HG02943 (cell line): ENCODE data around the gene PRUNE2.
"Not testable (repeated sequence)": the region's sequence is repeated elsewhere in the genome, so short reads cannot be mapped to it uniquely, and the experiment has no call there.

Experiments
- ATAC-seq: cut with Tn5 transposase; IDR thresholded peaks from one replicate; pipeline ENCODE4 v1.9.1; 2021; ENCODE audit warnings: mild to moderate bottlenecking, low read depth, moderate library complexity; ENCODE audit not compliant: unreplicated experiment

The PRUNE2 gene

DNA sequence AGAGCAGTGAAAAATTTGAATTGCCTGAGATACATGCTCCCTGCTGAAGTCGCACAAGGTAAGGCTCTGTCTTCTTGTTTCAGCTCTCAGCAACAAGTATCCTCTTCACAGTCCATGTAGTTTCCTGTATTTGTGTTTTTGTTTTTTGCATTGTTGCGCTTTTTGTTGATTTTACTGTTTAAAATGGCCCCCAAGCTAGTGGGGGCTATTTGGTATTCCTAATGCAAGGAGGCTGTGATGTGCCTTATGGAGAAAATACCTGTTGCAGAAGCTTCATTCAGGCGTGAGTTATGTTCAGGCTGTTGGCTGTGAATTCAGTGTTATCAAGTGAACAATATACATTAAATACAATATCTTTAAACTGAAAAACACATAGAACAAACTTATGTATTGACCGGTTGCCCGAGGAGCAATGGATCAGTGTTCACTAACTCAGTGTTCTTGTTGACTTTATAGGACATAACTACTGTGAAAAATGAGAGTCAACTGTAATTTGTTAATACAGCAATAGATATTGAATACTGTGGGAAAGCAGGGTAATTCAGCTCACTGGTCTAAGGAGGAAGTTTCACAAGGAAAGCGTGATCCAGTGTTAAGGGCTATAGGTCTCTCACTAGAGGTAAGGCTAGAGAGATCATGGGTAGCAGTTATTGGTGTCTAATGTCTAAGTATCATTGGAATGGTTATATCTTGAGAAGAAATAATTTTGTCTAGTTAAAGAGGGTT lies 296.5 kb downstream of the PRUNE2 start:
- no peak for ATAC-seq

DNA sequence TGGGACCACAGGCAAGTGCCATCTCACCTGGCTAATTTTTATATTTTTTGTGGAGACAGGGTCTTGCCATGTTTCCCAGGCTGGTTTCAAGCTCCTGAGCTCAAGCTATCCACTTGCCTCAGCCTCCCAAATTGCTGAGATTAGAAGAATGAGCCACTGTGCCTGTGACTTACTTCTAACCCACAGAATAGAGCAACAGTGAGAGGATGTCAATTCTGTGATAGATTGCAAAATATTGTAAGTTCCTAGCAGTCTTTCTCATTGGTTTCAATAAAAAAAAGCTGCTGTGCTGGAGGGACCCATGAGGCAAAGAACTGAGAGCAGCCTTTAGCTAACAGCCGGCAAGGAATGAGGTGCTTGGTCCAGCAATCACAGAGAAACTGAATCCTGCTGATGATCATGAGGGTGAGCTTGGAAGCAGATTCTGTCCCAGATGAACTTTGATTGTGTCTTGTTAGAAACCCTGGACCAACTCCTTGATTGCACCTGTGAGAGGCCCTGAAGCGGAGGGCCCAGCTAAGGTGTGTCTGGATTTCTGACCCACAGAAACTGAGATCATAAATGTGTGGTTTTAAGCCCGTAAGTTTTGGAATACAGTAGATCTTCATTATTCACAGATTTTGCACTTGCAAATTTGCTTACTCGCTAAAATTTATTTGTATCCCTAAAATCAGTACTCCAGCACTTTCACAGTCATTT lies 297.2 kb downstream of the PRUNE2 start:
- no peak for ATAC-seq

- no peak for ATAC-seq
These were observed 298.0 kb downstream of the PRUNE2 start for GRCh38 chr9:76607730-76608436.

GRCh38 chr9:76605321-76605900 lies 300.5 kb downstream of the PRUNE2 start:
- ATAC-seq, result no peak

DNA sequence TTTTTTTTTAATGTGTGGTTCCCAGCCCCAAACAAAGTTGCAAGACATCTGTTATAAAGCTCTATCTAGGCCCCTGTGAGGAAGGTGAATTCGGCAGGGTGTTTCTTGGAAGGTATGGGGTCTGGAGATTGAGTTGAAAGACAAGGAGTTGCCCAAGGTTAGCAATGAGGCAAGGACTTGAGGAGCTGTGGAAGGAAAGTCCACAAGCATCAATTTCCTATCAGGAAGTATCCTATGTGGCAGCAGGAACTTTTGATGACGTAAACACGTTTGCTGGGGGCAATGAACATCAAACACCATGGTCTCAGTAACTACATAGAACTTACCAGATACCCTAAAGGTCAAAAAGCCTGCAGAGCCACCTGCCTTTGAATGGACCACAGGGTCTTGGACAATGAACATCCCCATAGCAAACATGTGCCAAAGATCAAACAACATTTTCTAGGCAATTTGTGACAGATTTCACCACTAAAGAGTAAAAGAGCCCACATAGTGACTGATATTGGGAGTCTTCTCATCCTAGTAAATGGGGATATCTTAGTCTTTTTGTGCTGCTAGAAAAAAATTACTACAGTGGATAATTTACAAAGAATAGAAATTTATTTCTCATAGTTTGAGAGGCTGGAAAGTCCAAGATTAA lies 301.9 kb downstream of the PRUNE2 start:
- no peak for ATAC-seq

GRCh38 chr9:76603448-76603895 lies 302.4 kb downstream of the PRUNE2 start:
- no peak for ATAC-seq

DNA sequence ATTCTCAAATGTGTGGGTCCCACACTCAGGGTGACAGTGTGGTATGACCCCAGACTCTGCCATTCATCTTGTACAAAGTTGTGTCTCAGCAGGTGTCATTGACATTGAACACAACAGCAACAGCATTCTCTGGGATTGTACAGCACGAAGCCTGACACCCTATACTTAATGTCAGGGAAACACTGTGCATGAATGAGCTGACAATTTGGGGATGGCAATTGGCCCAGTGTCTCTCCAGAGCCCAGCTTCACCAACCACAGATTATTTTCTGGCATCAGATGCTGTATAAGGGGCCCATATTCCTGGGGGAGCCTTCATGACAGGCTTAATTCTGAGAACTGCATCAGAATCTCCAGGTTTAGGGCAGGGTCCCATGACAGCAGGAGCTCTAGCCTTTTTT lies 303.7 kb downstream of the PRUNE2 start:
- ATAC-seq, result no peak

GRCh38 chr9:76600007-76600615 lies 305.8 kb downstream of the PRUNE2 start:
- no peak for ATAC-seq

DNA sequence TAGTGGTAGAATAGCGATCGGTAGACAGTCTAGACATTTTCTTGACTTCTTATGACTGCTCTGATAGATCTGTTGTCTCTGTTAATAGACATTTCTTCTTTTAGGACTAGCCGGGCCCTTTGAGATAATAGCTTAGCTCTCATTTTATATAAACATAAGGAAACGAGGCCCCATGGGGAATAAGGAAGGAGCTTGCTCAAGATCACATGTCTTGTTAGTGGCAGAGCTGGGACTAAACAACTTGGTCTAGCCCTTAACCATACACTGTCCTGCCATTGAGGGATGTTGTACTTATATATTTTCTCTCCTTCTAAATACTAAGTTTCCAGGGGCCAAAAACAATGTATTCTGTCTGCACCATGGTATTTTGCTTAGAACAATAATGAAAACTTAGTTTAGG lies 306.9 kb downstream of the PRUNE2 start:
- ATAC-seq, result no peak

GRCh38 chr9:76595645-76596044 lies 310.3 kb downstream of the PRUNE2 start:
- no peak for ATAC-seq

DNA sequence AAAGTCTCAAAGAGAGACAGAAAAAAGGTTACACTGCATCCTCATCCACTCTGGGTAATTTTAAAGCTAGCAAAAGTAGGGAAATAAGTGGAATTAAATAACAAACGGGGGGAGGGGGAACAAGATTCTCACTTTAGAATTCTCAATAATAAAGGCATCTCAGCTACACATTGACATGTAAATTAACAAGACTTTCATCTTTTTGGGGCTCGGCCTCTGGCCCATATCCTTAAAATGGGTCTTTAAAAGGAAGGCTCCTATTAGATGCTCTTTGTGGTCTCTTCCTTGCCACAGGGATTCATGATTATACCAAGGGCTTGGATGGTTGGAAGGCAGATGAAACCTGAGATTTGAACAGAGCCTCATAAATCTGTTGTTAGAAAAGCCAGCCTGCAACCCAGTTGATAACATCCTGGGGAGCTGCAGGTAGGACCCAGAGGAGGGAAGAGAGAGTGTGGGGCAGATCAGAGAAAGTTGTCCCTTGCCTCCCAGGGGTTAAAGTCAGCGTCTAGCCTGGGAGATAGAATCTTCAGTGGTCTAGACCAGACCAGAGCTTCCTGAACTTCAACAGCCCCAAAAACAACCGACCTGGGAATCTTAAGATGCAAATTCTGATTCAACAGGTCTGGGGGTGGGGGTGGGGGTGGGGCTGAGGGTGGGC lies 311.0 kb downstream of the PRUNE2 start:
- ATAC-seq, result no peak

- ATAC-seq, result not testable (repeated sequence)
These were observed 311.8 kb downstream of the PRUNE2 start for GRCh38 chr9:76593961-76594735.

- no peak for ATAC-seq
These were observed 313.0 kb downstream of the PRUNE2 start for GRCh38 chr9:76592974-76593347.

DNA sequence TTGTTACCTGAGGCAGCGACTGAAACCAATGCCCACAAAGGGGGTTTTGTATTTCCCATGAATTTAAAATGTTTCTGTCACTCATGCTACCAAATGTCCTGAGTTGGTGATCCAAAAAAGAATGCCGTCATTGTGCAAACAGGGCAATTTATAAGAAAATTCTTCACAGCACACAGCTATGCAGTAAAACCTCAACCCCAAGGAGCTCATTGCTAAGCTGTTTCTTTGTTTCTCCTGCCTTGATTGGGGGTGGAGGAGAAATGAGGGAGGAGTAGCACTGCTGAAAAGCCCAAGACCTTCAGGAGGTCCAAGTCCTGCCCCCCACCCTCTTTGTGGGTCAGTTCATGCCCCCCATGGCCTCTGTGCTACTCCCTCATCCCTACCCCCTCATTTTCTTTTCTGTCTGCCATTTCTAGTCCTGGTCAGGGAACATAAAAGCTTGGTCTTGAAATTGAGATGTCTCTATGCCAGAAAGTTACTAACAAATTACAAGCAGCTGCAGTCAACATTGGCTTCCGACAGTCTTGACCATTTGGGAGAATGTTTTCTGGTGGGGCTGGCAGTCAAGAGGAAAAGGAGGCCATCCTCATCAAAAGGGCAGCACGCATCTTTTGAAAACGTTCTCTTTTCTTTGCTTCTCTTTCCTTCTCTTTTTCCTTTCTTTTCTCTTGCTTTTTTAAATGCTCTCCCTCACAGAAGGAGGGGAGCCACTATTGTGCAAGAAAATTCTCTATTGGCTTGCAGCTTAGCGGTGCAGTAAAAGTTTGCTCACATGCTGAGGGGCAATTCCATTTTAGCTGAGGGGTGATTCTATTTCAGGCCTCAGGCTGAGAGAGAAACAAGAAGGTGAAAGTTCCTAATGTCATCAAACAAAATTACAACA lies 313.6 kb downstream of the PRUNE2 start:
- no peak for ATAC-seq

DNA sequence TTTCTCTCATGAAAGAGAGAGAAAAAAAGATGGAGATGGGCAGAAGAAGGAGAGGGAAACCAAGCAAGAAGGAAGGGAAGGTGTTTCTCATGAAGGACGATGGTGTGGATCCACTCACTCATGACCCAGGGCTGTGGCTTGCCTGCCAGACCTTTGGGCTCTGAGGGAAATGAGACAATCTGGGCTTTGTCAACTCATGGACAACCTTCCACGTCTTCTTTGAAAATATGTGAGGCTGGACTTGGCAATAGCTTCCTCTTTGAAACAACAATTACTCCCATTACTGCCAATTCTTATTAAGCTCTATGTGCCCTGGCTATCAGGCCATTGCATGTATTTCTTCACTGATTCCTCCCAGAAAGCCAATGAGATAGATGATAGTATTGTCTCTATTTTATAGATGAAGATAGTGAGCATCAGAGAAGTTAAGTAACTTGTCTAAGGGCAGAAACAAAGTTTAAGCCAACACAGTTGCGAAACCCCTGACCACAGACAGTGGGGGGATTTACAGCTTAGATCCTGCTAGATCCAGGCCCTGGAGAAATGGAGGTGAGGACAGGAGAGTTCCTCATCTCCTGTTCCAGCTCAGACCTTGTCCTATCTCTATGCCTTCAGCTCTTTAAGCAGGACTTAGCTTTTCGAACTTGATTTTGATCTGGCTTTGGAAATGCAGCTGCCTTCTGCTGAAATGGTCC lies 314.5 kb downstream of the PRUNE2 start:
- ATAC-seq, result no peak

GRCh38 chr9:76588316-76588715 lies 317.6 kb downstream of the PRUNE2 start:
- ATAC-seq, result no peak
